Dedifferentiated amniotic fluid mesenchymal stem cell (primary cell): Measurements from ENCODE around the gene MAML3.

Source experiments
- DNase-seq: peaks from one replicate; pipeline ENCODE4 v3.0.0-alpha.2; 2016; ENCODE audit errors: extremely low spot score

The MAML3 gene

GRCh38 chr4:139686988-139687387 is 467.0 kb downstream of the MAML3 start:
- no peak for DNase-seq

GRCh38 chr4:139686130-139686529 is 467.9 kb downstream of the MAML3 start:
- DNase-seq = no peak

GRCh38 chr4:139685180-139685579 is 468.8 kb downstream of the MAML3 start:
- no peak for DNase-seq

GRCh38 chr4:139684351-139684750 is 469.6 kb downstream of the MAML3 start:
- no peak for DNase-seq

- no peak for DNase-seq
Observed at GRCh38 chr4:139682741-139683151, 471.2 kb downstream of the MAML3 start.

DNA sequence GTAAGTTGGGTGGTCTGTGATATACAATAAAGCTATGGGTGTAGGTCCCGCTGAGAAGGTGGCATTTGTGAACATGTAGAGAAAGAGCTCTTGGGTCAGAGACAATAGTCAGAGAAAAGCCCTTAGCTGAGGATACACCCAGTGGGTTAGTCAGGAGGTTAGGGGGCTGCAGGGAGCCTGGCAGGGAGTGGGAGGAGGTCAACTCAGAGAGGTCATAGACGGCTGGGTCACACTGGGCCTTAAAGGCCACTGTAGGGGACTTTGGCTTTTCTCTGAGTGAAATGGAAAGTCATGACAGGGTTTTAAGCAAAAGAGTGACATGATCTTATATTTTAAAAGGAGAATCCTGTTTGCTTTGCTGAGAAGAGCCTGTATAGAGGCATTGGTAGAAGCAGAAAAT is 471.7 kb downstream of the MAML3 start:
- no peak for DNase-seq

GRCh38 chr4:139676913-139677585 is 476.9 kb downstream of the MAML3 start:
- no peak for DNase-seq

- no peak for DNase-seq
Observed at GRCh38 chr4:139676365-139676764, 477.6 kb downstream of the MAML3 start.

GRCh38 chr4:139675651-139676050 is 478.3 kb downstream of the MAML3 start:
- DNase-seq = no peak

DNA sequence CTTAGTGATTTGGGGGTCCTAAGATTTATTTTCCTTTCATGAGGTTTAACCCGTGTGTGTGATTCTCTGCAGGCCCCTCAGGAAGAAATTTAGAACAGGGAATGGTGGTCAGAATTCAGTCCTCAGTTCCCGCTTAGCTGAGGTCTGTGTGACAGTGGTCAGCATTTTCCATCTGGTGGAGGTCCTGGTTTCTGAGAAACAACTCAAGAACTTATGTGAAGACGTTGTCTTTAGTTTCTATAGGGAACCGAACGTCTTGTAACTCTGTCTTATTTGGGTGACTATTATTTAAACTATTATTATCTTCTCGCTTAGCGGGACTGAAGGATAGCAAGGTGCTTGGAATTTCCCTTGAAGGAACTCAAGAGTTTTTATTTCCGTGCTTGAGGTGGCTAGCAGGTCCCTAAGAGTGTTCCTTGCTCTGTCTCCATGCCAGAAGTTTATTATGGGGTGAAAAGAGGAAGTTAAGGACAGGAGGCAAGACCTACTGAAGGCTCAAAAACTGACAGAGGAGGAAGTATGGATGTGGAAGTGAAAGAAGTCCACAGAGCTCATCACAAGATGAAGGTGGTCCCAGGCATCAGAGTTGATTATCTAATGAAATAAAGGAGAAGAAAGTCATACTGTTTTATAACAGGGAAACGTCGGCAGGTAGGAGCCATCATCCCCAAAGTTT is 479.0 kb downstream of the MAML3 start:
- no peak for DNase-seq

- DNase-seq = no peak
Observed at GRCh38 chr4:139672732-139673131, 481.3 kb downstream of the MAML3 start.

DNA sequence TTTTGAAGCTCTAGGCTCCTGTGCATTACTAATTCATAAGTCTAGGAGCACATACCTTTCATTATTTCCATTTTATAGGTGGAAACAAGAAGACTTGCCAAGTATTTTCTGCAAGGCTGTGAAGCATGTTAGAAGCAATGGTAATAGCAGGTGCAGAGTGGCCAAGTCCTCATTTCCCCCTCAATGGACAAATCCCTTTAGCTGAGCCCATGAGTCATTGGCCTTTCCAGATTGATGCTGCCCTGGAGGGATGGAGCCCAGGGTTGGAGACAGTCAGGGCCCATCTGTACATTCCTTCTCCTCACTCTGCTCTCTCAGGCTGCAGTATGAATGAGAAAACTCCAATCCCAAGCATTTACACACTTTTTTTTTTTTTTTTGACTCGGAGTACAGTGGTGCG is 481.8 kb downstream of the MAML3 start:
- DNase-seq = no peak

DNA sequence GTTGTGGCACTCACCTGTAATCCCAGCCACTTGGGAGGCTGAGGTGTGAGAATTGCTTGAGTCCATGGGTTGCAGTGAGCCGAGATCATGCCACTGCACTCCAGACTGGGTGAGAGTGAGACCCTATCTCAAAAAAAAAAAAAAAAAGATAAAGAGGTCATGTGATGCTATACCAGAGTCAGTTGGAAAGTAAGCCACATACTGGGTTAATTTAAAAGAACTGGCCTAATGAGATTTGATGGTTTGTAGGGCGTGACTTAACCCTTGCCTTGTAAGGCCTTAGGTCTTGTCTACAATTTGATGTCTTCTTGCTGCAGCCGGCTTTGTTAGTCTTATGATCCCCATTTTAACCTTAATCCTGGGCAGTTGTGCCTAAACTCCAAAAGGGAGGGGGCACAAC is 483.2 kb downstream of the MAML3 start:
- no peak for DNase-seq

- DNase-seq = no peak
Observed at GRCh38 chr4:139669890-139670289, 484.1 kb downstream of the MAML3 start.

DNA sequence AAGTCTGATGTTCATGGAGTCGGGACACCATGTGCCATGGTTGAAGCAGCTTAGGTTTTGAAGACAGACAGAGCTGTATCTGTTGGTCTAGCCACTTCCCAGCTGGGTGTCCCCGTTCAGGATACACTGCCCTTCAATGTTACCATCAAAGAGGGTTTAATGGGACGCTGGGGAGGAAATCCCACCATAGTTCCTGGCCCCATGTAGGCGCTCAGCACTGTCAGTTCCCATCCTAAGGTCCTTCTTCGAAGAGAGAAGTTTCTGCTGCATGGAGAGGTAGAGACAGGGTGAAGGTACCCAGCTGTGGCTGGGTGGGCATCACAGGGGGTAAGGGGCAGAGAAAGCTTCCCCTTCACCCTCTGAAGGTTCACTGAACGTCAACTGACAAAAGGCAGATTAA is 484.6 kb downstream of the MAML3 start:
- DNase-seq = no peak

DNA sequence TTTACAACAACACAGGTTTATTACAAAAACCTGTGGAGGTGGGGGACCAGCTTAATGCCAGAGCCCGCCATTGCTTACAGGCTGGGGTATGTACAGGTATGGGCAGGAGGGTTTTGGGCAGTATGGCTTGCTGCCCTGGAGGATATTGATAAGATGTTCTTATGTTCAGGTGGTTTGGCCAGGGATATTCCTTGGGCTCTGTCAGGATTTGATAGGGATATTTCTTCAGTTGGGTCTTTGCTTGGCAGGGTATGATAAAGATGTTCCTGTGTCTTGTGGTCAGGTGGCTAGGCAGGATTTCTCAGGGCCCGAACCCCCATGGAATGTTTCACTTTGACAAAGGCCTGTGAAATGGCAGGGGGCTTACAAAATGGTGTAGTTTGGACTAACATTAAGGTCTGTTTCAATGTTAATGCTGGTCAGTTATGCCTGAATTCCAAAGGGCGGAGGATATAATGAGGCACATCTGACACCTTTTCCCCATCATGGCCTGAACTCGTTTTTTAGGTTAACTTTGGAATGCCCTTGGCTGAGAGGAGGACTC is 485.3 kb downstream of the MAML3 start:
- no peak for DNase-seq

GRCh38 chr4:139668036-139668435 is 485.9 kb downstream of the MAML3 start:
- no peak for DNase-seq
